ENCODE measurements around the gene TUBA1C. TPM values are rescaled to one million over a fixed set of nuclear protein-coding genes. Genes with fewer than 3 reads are reported as not detected.

The TUBA1C gene
- total and polyA plus RNA-seq, 9 of the 15 experiments (the other 6 are each of a cell fraction or from before 2014, with no cell fraction given), result 755 to 3,012 (median 914) TPM

DNA sequence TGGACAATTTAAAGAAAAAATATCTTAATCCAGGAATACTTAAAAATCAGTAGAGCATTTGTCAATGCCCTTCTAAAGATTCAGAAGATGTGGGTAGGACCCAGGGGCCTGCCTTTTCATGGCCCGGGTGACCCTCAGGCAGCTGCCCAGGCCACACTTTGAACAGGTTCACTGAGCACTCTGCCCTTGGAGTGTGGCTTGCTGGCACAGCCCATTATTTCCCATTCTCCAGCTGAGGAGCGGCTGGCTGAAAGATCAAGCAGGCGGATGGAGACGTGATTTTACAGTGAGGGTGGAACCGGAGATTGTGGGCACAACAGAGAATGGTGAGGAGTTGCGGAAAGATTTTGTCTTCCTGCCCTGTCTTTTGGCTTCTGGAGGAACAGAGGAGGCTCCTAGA is 23.0 kb downstream of the TUBA1C start (continued):
- TF ChIP-seq, protein P1, sequence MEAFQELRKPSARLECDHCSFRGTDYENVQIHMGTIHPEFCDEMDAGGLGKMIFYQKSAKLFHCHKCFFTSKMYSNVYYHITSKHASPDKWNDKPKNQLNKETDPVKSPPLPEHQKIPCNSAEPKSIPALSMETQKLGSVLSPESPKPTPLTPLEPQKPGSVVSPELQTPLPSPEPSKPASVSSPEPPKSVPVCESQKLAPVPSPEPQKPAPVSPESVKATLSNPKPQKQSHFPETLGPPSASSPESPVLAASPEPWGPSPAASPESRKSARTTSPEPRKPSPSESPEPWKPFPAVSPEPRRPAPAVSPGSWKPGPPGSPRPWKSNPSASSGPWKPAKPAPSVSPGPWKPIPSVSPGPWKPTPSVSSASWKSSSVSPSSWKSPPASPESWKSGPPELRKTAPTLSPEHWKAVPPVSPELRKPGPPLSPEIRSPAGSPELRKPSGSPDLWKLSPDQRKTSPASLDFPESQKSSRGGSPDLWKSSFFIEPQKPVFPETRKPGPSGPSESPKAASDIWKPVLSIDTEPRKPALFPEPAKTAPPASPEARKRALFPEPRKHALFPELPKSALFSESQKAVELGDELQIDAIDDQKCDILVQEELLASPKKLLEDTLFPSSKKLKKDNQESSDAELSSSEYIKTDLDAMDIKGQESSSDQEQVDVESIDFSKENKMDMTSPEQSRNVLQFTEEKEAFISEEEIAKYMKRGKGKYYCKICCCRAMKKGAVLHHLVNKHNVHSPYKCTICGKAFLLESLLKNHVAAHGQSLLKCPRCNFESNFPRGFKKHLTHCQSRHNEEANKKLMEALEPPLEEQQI (IDR thresholded peaks at IDR 0.05), result no peak
- TF ChIP-seq RNF2 (IDR thresholded peaks at IDR 0.05), result no peak

DNA sequence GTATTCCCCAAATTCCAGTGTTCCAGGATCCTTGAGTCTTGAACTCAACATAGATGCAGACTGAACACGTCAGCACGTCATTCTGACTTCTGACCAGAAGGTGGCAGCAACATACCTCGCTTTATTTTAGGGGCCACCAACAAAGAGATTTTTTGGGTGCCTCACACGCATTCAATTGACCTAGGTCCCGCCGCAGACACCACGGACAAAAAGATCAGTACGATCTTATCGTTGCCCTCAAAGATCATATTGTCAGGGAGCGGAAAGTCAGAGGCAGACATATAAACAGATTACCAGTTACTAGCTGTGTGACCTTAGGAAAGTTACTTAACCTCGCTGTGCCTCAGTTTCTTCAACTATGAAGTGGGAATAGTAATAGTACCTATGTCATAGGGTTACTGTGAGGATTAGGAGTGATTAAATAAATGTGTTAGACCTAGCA is 23.6 kb downstream of the TUBA1C start:
- intact Hi-C loops (cut with micrococcal nuclease) (loop anchor here (1.0 kb wide), 2 partner anchors 54 to 69 kb away; no protein-coding TSS in a partner anchor), in situ Hi-C loops (cut with MboI) (loop anchor here (5.0 kb wide), 2 partner anchors 49 to 234 kb away; partner anchors contain the start of gene C1QL4)
- Histone ChIP-seq H2AFZ (ENCODE audit: low read depth, low read length) (0 out of 2 replicates have a peak overlapping the region, but pooled peaks have one; percentile 13), H3K9me3 (replicated peaks; ENCODE audit: control insufficient read depth, insufficient read depth, low read depth, low read length) (no peaks in the 10 kb centered on the region), H3K9me1 (ENCODE audit: control insufficient read depth, insufficient read depth, low read length) (no peaks in the 10 kb centered on the region), H4K20me1 (replicated peaks; ENCODE audit: control insufficient read depth, insufficient read depth, low read length) (peaks cover 3% of the 10 kb centered on the region; the same call in 1 of the 2 replicates), H3K27ac (ENCODE audit: extremely low read depth, low read depth, low read length) (no peak overlapping the region), H3K9ac (ENCODE audit: insufficient read depth in 1 of 2, low read depth in 2 of 2, low read length in 2 of 2) (no peak overlapping the region), H3K27me3 (ENCODE audit: control insufficient read depth in 2 of 2, insufficient read depth in 2 of 2, low read length in 2 of 2) (no peaks in the 10 kb centered on the region), H3K36me3 (ENCODE audit: control insufficient read depth, insufficient read depth, low read length) (no peaks in the 10 kb centered on the region), H3K4me3 (no peak overlapping the region), H3K4me2 (ENCODE audit: insufficient read depth, low read length) (no peak overlapping the region), H3K4me1 (replicated peaks in 1 of 2; ENCODE audit: control insufficient read depth in 2 of 2, insufficient read depth in 2 of 2, low read length in 2 of 2) (peaks cover 5 to 14% of the 10 kb centered on the region in 2 experiments), H3K79me2 (ENCODE audit: control insufficient read depth, insufficient read depth, low read length) (no peaks in the 10 kb centered on the region; the same call in 2 of the 3 replicates)
- DNase-seq (ENCODE audit: extremely low read depth in 1 of 4, low spot score in 3 of 4) (peak; percentile 68 to 77 (median 76)), FAIRE-seq (peak; percentile 99), ATAC-seq (peak; percentile 65)
- no TSS peak for BruUV-seq (replicated peaks)
- ChIA-PET POLR2A (interaction anchor here (1.2 to 2.5 kb wide), 7 partner anchors 13 to 54 kb away, joined by 4 to 9 read pairs (median 6); partner anchors contain the start of genes TROAP and TUBA1C), CTCF (ENCODE audit: low intra/inter-chr PET ratio) (interaction anchor here (0.5 to 3.8 kb wide), 11 partner anchors 8 to 226 kb away, joined by 3 to 49 read pairs (median 4); partner anchors contain the start of gene C1QL4)
- under 1% methylated on average over 11 of the region's 11 CpGs for WGBS (ENCODE audit: insufficient coverage, low coverage, missing lambda C conversion rate)
- TF ChIP-seq, protein P2, sequence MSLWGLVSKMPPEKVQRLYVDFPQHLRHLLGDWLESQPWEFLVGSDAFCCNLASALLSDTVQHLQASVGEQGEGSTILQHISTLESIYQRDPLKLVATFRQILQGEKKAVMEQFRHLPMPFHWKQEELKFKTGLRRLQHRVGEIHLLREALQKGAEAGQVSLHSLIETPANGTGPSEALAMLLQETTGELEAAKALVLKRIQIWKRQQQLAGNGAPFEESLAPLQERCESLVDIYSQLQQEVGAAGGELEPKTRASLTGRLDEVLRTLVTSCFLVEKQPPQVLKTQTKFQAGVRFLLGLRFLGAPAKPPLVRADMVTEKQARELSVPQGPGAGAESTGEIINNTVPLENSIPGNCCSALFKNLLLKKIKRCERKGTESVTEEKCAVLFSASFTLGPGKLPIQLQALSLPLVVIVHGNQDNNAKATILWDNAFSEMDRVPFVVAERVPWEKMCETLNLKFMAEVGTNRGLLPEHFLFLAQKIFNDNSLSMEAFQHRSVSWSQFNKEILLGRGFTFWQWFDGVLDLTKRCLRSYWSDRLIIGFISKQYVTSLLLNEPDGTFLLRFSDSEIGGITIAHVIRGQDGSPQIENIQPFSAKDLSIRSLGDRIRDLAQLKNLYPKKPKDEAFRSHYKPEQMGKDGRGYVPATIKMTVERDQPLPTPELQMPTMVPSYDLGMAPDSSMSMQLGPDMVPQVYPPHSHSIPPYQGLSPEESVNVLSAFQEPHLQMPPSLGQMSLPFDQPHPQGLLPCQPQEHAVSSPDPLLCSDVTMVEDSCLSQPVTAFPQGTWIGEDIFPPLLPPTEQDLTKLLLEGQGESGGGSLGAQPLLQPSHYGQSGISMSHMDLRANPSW (CRISPR knock-in tag; IDR thresholded peaks at IDR 0.05), result no peak
- TF ChIP-seq, protein P3, sequence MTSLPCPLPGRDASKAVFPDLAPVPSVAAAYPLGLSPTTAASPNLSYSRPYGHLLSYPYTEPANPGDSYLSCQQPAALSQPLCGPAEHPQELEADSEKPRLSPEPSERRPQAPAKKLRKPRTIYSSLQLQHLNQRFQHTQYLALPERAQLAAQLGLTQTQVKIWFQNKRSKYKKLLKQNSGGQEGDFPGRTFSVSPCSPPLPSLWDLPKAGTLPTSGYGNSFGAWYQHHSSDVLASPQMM (CRISPR knock-in tag; IDR thresholded peaks at IDR 0.05), result no peak
- TF ChIP-seq RBM17 (IDR thresholded peaks at IDR 0.05; ENCODE audit: borderline replicate concordance, low read depth, low read length) (no peak), ZNF133 (CRISPR knock-in tag; IDR thresholded peaks at IDR 0.05) (no peak), SIN3B (IDR thresholded peaks at IDR 0.05; ENCODE audit: low read depth) (0 out of 2 replicates have a peak, but pooled peaks have one; percentile 30), PHF8 (IDR thresholded peaks at IDR 0.05; ENCODE audit: borderline replicate concordance, low read length) (no peak), SRSF3 (IDR thresholded peaks at IDR 0.05; ENCODE audit: insufficient read depth, low read length) (no peak), ZNF507 (tag; conservative IDR thresholded peaks at IDR 0.05) (no peak), ZNF140 (CRISPR knock-in tag; IDR thresholded peaks at IDR 0.05) (no peak), ILF3 (IDR thresholded peaks at IDR 0.05; ENCODE audit: borderline replicate concordance) (no peak)
- TF ChIP-seq, protein P4, sequence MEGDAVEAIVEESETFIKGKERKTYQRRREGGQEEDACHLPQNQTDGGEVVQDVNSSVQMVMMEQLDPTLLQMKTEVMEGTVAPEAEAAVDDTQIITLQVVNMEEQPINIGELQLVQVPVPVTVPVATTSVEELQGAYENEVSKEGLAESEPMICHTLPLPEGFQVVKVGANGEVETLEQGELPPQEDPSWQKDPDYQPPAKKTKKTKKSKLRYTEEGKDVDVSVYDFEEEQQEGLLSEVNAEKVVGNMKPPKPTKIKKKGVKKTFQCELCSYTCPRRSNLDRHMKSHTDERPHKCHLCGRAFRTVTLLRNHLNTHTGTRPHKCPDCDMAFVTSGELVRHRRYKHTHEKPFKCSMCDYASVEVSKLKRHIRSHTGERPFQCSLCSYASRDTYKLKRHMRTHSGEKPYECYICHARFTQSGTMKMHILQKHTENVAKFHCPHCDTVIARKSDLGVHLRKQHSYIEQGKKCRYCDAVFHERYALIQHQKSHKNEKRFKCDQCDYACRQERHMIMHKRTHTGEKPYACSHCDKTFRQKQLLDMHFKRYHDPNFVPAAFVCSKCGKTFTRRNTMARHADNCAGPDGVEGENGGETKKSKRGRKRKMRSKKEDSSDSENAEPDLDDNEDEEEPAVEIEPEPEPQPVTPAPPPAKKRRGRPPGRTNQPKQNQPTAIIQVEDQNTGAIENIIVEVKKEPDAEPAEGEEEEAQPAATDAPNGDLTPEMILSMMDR (IDR thresholded peaks at IDR 0.05 in 2 of 3, conservative IDR thresholded peaks at IDR 0.05 in 1 of 3; ENCODE audit: insufficient read depth in 2 of 3, low read depth in 1 of 3, low read length in 3 of 3), result peak; percentile 85 to 92 (median 91)

Measured in K562 (cell line).